Left renal cortex interstitium (tissue), 4 donors: ENCODE data around the gene ADARB2. TPM values are rescaled to one million over a fixed set of nuclear protein-coding genes. Genes with fewer than 3 reads are reported as not detected.

Experiments used
- DNase-seq, 4 donors: peaks; one replicate each; pipeline ENCODE4 v3.0.0-alpha.2; 2013; ENCODE audit warnings: low read depth in 4 of 4, low spot score in 2 of 4, missing footprints in 1 of 4
- polyA plus RNA-seq, 4 donors: library from polyadenylated mRNA; unstranded; fragments of 120-200 nt; gene quantifications; one replicate each; pipeline ENCODE4 v1.2.1, GENCODE V29; 2013; ENCODE audit not compliant: insufficient read length in 4 of 4

The ADARB2 gene
- polyA plus RNA-seq, 4 donors, result 1.2 to 2.0 (median 1.3) TPM

DNA sequence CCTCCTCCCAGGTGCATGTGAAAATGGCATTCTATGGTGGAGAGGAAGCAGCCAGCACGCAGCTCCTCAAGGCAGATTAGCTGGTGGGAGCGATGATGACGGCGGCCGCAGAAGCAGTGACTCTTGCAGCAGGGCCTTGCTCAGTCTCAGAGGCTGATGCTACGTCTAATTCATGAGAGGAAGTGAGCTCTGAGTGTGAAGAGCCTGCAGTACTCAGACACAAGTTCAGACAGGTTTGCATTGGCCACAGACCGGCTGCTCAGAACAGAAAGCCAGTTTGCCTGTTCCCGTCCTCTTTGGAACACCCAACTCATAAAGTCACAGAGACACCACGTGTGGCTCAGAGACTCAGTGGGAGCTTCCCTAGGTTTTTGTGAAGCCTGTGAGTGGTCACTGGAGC lies 136.5 kb downstream of the ADARB2 start:
- DNase-seq, result no peak

DNA sequence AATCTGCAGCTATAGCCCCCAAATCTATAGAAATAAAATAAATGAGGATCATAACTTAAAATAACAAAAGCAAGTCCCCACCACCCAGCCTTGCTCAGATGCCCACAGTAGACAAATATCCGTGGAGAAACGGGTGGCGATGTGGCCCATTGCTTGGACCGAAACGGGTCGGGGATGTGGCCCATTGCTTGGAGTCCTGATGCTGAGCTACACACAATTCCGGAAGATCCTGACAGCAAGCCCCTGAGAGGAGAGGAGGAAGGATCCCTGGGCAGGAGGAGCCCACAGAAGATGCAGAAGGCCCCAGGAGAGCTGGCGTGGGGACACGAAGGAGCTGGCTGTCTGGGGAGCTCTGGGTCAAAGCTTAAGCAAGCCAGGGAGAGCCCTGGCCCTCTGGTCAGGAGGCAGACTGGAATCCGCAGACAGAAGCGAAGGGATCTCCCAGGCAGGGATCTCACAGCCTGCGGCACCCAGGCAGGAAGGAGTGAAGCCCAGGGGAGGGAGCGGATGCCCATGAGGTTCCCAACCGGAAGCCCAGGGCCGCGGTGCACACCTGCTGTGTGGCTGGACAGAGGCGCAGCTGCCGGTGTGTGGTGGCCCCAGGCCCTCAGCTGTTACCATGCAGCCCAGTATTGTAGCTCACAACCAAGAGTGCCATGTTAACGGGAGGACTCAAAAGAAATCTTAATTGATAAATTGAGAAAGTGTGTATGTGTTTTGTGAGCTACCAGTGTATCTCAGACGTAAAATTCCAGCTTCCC lies 138.8 kb downstream of the ADARB2 start:
- DNase-seq, result no peak

DNA sequence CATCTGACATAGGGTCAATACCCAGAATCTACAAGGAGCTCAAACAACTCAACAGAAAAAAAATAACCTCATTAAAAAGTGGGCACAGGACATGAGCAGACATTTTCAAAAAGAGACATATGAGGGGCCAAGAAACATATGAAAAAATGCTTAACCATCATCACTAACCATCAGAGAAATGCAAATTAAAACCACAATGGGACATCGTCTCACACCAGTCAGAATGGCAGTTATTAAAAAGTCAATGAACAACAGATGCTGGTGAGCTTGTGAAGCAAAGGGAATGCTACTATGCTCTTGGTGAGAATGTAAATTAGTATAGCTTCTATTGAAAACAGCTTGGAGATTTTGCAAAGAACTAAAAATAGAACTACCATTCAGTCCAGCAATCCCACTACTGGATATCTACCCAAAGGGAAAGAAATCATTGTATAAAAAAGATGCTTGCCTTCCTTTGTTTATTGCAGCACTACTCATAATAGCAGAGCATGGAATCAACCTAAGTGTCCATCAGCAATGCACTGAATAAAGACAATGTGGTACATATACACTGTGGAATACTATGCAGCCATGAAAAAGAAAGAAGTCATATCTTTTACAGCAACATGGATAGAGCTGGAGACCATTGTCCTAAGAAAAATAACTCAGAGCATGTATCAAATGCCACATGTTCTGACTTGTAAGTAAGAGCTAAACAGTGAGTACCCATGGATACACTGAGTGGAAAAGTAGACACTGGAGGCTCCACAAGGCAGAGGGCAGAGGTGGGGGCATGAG lies 139.8 kb downstream of the ADARB2 start:
- no peak for DNase-seq

DNA sequence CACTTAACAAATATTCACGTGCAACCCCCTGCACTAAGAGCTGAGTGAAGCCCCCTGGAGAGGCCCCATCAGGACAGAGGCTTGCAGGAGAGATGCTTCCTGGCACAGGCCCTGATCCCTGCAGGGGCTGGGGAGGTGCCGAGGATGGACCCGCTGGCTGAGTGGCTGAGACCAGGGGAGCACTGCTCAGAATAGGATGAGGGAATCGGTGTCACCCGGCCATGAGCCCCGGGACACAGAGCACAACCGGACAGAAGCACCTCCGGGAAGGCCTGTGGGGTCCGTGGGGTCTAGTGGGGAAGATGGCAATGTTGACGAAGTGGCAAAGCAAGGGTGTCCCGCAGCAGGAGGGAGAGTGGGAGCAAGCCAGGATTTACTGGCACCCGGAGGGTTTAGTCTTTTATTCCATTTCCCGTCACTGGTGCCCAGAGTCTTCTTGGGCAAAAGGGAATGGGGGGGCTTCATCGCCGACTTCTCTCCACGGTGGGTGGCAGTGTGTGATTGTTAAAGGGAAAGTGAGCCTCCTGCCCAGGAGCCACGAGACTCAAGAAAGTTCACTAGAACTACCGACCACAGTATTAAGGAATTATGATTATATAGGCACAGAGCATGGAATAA lies 140.7 kb downstream of the ADARB2 start:
- DNase-seq, result no peak

DNA sequence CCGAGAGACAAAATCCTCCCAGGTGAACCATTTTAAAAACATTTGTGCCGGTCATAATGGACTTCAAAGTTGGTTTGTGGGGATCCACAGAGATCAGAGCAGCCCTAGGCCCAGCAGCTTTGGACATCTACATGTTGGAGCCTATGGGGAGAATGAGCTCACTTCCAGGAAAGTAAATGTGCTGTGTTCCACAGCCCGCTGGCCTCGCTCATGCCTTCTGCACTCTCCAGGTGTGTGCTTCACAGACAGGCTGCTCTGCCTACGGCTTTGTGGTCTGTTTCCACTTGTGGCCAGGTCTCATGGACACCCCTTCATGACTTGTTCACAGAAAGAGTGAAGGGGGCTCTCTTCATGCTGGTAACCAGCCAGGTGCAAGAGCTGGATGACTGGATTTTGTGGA lies 141.6 kb downstream of the ADARB2 start:
- DNase-seq, result no peak

DNA sequence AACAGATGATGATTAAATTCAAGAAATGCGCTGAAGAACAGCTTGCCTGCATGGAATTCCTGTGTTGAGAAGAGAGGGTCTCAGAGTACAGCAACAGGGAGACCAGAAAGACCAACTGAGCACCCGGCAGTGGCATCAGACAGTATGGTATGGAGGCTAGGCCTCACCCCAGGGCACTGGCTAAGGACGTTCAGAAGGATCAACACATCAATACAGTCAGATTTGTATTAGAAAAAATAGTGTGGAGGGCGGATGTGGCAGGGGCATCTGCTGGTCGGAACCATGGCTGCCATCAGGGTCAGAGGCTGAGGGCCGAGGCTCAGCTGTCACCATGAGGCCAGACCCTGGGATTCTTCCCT lies 142.1 kb downstream of the ADARB2 start:
- no peak for DNase-seq

DNA sequence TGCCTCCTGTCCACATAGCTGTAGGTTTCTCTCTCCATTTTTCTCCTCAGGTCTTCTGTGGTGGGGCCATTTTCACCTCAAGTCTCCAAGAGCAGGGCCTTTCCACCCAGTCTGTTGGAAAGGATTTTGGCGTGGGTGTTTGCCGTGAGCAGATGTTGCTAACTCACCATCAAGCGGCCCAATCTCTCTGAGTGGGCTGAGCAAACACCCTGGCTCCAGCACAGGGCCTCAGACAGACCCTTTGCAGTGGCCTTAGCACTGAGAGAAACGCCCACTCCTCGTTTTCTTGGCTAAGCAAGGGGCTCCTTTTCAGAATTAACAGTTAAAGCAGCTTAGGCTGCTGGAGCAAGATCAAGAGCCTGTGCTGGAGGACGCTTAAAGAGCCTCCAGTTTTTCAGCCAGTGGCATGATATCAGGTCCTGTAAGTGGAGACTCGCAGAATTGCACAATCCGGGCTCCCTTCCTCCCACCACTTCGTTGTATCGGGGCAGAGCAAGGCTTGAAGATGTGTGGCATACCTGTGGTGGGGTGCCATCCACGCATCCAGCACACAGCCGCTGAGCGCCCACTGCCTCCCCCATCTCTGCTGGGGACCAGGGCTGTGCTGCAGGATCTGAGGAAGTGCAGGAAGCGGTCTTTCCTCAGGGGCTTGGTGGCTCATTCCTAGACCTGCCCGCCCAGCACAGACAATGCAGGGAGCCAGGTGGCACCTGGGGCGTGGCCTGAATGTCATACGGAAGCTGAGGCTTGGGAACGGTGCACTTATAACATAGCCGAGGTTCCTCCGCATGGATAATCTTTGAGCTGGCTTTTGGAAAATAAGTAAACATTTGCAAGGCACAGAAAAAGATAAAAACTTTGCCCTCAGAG lies 142.7 kb downstream of the ADARB2 start:
- DNase-seq, result no peak

DNA sequence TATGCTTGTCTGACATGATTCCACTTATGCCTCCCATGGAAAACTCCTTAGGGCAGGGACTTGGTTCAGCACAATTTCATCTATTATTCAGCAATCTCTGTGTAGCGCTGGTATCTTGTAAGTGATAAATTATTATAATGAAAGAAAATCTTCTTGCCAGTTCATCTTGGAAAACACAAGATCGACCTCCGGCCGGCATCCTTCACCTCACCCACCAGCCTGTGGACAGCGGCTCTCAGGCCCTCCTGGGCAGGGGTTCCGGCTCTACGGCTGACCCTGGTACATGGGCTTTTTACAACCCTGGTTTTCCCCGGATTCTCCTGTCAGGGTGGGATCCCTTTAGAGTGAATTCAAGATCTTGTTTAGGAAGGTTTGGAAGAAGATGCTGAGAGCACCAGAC lies 145.6 kb downstream of the ADARB2 start:
- no peak for DNase-seq

DNA sequence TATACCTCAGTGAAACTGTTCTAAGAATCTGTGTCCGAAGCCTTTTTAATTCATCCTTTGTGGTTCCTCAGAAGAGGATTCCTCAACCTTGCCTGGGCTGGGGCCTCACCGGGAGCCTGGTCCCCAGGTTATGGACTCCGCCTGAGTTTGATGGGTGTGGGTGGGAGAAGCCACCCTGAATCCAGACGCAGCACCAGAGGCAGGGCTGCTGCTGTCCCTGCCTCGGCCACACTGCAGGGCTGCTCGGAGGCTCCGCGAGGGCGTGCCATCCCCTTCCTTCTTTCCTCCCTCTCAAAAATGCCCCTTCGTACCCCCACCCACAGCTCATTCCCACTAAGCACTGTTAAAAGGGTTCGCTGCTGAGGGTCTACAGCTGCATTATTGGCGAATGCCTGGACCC lies 146.3 kb downstream of the ADARB2 start:
- DNase-seq, result no peak

DNA sequence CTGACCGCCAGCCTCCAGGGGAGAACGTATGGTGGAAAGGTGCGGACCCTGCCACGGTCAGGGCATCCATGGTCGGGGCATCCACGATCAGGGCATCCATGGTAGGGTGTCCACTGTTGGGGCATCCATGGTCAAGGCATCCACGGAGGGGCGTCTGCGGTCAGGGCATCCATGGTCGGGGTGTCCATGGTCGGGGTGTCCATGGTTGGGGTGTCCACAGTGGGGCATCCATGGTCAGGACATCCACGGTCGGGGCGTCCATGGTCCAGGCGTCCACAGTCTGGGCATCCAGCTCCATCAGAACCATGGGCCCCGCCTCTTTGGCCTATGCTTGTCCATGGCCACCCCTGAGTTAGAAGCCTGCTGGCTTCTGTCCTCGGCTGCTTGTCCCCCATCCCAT lies 148.1 kb downstream of the ADARB2 start:
- no peak for DNase-seq

DNA sequence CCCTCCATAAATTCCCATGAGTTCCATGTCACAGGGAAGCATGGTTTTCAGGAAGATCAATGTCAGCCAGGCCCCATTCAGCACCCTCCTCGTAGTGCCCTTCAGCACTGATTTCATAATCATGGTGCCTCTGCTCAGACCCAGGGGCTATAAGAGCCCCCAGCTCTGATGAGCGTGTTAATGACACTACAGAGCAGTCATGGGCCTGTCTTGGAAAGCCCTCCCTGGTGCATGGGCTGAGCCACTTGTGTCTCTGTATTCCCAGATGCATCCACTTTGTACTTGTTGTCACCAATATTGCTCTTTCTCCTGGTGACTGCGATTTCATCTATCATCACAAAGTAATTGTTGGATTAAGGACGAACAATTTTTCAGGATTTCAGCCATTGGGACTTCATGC lies 154.6 kb downstream of the ADARB2 start:
- DNase-seq, result no peak

DNA sequence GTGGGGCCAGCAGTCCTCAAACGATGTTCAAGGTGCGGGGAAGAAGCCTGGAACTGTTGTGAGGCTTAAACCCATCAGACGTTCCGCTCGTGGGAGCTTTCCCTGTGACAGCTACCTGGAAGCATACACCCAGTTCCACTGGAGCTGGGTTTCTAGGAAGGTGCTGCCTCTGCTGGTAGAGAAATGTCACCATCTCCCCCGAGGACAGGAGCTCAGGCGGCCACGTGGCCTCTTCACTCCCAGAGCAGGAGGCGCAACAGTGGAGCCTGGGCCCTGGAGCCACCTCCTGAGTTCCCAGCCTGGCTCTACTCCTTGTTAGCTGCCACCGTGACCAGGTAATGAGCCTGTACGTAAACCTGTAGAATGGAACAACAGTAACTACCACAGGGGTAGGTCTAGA lies 156.1 kb downstream of the ADARB2 start:
- DNase-seq, result no peak

DNA sequence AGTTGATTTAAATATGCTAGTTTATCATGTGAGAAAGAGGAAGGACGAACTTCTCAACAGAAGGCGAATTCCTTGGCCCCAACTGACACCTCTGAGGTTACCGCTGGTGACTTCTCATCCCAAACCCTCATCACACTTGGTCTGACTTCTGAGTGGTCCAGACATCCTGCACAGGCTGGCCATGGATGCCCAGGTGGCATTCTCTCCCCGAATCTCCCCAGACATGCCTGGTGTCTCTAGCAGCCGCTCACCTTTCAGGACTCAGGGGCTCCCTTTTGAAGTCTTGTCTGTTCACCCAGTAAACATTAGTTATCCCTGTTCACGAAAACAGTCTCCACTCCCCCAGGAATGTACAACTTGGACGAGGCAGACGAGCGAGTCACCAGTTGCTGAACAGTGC lies 157.7 kb downstream of the ADARB2 start:
- no peak for DNase-seq

DNA sequence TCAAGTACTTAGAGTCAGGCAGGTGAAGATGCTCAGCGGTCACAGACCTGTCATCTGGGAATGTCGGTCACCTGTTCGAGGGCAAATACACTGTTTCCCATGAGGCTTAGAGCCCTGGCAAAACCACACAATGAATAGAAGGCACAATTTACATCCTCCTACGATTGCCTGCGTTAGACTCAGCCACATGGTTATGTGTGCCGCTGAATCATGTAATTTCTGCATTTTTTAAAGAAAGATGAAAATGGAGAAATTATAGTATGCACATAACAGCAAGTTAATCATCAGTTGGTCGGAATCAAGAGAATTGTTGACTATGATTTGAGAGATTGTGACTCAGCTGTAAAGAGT lies 158.2 kb downstream of the ADARB2 start:
- no peak for DNase-seq

DNA sequence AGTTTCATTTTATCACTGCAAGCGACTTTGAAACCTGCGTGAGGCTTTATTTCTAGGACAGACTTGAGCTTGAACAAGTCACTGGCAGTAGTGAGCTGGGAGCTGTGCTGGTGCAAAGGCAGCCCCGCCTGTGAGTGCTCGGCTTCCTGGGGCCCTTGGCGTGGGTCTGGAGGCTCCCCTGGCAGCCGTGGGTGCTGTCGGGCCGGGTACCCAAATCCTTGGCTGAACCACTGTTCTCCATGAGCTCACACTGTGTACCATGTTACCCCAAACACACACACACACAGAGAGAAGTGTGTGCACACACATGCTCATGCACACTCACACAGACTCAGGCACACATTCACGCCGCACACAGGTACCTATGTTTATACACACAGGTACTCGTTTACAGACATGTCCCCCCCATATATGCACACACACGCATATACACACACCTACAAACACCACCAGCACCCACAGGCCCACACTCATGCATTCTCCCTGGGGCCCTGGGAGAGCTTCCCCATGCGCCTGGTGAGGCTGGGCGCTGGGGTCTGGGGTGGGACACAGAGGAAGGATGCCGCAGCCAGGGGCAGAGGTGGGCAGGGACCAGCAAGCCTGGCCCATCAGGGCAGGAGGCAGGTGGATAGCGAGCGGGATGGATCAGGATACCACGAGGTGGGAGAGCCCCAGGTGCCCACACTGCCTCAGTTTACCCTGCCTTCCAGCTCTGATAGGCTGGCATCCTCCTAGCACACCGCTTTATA lies 158.8 kb downstream of the ADARB2 start:
- no peak for DNase-seq

DNA sequence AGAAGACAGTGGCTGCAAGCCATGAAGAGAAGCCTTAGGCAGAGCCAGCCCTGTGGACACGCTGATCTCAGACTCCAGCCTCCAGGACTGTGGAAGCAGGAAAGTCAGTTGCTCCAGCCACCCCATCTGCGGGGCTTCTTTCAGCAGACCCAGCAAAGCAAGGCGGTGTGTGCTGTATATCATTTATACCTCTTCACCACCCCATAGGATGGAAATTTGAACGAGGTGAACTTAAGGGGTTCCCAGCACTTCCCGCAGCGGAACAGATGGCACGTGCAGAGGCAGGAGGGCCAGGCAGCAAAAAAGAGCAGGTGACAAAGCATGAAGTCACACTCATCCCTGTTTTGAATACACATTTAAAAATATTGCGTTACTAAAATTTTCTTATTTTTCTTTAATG lies 159.4 kb downstream of the ADARB2 start:
- no peak for DNase-seq

DNA sequence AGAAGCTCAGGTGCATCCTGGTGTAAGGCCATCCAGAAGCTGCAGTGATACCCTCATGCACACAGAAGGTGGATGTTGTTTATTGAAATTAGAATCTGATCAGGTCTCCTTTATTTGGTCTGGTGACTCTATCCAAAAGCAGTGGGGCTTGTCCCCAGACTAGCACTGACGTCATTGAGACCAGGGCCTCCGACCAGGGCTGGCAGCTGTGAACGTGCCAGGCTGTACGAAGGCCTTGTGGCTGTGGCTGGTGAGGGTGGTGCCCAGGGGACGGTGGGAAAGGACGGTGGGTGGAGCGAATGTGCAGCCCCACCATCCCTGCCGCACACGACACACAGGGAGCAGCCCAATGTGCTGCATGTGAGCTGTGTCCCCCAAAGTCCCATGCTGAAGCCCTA lies 160.0 kb downstream of the ADARB2 start:
- no peak for DNase-seq

DNA sequence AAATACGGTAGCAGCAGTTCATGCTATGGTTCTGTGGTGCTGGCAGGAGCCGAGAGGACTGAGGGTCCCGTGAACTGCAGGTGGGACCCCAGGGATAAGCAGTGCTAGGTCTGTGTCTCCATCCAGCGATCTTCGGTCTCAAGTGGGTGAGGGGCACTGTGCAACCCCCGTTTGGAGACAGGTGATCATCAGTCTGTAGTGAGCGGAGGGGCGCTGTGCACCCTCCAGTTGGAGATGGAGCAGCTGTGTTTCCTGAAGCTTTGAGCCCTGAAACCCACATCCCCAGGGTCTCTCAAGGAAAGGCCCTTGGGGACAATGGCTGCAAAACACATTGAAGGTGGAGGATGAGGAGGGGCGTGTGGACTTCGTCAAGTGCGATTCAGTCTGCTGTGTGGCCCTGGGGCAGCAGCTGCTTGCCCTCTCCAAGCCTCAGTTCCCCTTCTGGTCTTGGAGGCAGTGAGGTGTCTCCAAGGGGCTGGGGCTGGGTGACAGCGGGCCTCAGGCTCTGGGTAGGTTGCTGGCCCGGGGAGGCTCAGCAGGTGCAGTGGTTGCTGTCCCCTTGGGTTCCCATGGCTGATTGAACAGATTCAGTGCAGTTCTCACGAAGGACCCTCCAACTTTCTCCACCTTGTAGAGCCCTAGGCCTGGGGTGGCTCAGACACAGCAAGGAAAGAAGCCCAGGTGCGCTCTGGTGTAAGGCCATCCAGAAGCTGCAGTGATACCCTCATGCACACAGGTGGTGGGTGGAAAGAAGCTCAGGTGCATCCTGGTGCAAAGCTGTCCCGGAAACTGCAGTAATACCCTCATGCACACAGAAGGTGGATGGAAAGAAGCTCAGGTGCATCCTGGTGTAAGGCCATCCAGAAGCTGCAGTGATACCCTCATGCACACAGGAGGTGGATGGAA lies 160.6 kb downstream of the ADARB2 start:
- no peak for DNase-seq

DNA sequence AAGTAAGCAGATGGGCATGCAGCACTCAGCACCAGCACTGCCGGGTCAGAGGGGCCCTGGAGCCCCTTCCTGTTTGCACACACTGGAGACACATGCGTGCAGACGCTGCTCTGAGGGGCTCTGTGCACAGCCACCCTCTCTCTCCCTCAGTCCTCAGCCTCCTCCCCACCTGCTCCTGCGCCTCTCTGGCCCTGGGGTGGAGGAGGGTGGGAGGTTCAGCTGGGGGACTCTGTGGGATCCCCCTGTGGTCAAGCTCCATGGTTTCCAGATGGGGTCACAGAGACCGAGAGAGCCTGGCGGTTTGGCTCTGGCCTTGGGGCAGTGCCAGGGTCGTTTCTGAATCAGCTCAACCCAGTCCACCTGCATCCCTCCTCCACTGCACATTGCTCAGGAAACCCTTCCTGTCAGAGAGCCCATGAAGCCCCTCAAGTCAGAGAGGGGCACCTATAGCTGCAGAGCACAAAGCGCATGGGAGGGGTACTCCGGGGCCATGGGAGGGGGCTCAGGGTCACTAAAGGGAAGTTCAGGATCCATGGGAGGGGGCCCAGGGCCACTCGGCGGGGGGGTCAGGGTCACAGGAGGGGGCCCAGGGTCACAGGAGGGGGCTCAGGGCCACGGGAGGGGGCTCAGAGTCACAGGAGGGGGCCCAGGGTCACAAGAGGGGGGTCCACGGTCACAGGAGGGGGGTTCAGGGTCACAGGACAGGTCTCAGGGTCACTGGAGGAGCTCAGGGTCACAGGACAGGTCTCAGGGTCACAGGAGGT lies 161.7 kb downstream of the ADARB2 start:
- no peak for DNase-seq
